Tibial nerve (tissue), 4 donors: Measurements from ENCODE around the gene EYA2.

Experiments
- EP300 ChIP-seq, 2 donors: sonication (generic); formaldehyde crosslinking; IDR thresholded peaks; one replicate each; pipeline ENCODE4 v1.6.1; 2017; ENCODE audit warnings: antibody characterized with exemption in 2 of 2, mild to moderate bottlenecking in 1 of 2
- POLR2A ChIP-seq, 2 donors: fragments of 450-650 bp; IDR thresholded peaks; one replicate each; pipeline ENCODE4 v1.6.1; 2017; ENCODE audit warnings: antibody characterized with exemption in 2 of 2, mild to moderate bottlenecking in 2 of 2, moderate library complexity in 2 of 2
- TF ChIP-seq, protein P1 (sequence below), 5 experiments: fragments of 200-600 bp in 3 of 5; fragments of 450-650 bp in 2 of 5; sonication (generic) in 3 of 5; IDR thresholded peaks; one replicate each; pipeline ENCODE4 v1.5.1; 2016 to 2019; ENCODE audit warnings: antibody characterized with exemption in 5 of 5, mild to moderate bottlenecking in 3 of 5, moderate library complexity in 2 of 5

DNA sequence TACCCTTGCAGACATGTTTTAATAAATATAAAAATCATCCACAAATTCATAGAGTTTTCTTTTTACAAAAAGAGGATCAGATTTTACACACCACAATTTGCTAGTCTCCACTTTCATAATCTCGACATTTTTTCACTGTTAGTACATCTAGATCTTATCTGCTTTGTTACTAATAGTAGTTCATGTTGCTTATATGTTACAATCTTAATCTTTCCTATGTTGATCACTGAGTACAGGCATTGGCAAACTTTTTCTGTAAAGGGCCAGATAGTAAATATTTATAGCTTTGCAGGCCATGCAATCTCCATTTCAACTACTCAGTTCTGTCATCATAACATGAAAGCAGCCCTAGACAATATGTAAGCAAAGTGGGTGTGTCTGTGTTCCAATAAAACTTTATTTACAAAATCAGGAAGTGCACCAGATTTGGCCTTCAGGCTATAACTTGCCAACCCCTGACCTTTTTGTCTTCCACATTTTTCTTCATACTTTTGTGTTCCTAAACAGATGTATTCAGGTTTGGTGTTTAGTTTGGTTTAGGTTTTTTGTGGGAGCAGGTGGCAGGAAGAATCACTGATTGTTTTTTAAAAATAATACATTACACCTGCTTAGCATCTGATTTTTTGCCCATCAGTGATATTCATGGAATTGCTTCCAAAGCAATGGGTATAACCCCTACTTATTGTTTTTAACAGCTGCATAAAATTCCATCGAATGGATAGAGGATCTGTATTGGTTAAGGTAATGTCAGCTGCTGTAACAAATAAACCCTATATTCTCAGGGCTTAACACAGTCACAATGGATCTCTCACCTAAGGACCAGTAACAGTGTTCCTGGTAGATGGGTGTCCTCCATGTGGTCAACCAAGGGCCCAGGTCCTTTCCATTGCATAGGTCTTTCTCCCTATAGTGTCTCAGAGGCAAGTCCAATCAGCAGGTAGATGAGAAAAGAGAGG, 61.2 kb downstream of the EYA2 start:
- TF ChIP-seq, protein P1, sequence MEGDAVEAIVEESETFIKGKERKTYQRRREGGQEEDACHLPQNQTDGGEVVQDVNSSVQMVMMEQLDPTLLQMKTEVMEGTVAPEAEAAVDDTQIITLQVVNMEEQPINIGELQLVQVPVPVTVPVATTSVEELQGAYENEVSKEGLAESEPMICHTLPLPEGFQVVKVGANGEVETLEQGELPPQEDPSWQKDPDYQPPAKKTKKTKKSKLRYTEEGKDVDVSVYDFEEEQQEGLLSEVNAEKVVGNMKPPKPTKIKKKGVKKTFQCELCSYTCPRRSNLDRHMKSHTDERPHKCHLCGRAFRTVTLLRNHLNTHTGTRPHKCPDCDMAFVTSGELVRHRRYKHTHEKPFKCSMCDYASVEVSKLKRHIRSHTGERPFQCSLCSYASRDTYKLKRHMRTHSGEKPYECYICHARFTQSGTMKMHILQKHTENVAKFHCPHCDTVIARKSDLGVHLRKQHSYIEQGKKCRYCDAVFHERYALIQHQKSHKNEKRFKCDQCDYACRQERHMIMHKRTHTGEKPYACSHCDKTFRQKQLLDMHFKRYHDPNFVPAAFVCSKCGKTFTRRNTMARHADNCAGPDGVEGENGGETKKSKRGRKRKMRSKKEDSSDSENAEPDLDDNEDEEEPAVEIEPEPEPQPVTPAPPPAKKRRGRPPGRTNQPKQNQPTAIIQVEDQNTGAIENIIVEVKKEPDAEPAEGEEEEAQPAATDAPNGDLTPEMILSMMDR (IDR thresholded peaks at IDR 0.05), result no peak
- no peak for TF ChIP-seq POLR2A (IDR thresholded peaks at IDR 0.05)
- no peak for TF ChIP-seq EP300 (IDR thresholded peaks at IDR 0.05)
